ENCODE measurements around the gene TSHZ2.
A peak's percentile ranks its signal among the peaks of the same experiment; 100 is the strongest.

Gene TSHZ2

DNA sequence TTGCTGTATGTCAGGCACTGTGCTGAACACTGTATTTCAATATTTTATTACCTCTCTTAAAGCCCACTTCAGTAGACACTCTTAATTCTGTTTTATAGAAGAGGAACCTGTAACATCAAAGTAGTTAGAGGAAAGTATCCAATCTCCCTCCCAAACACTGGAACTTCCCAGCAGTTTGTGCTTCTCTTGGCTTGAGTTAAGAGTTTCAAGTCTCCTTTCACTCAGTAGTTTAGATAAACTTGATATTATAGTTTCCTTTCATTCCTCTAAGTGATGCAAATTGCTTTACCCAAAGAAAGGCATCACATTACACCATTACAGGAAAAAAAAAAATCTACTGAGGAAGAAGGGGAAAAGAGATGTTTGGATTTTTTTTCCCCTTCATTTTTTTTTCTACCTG, 164.3 kb downstream of the TSHZ2 start:
- TF ChIP-seq, protein P1, sequence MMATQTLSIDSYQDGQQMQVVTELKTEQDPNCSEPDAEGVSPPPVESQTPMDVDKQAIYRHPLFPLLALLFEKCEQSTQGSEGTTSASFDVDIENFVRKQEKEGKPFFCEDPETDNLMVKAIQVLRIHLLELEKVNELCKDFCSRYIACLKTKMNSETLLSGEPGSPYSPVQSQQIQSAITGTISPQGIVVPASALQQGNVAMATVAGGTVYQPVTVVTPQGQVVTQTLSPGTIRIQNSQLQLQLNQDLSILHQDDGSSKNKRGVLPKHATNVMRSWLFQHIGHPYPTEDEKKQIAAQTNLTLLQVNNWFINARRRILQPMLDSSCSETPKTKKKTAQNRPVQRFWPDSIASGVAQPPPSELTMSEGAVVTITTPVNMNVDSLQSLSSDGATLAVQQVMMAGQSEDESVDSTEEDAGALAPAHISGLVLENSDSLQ (IDR thresholded peaks at IDR 0.05), result no peak
- TF ChIP-seq HDGF (IDR thresholded peaks at IDR 0.05; ENCODE audit: borderline replicate concordance), result no peak
- no peak for TF ChIP-seq ARNT (IDR thresholded peaks at IDR 0.05)
- TF ChIP-seq SUZ12 (IDR thresholded peaks at IDR 0.05), result no peak
- TF ChIP-seq TARDBP (IDR thresholded peaks at IDR 0.05), result no peak
- TF ChIP-seq FOXM1 (IDR thresholded peaks at IDR 0.05; ENCODE audit: borderline replicate concordance), result no peak
- TF ChIP-seq FOXA1 (IDR thresholded peaks at IDR 0.05), result no peak
- TF ChIP-seq L3MBTL2 (conservative IDR thresholded peaks at IDR 0.05), result no peak
- TF ChIP-seq CTBP1 (IDR thresholded peaks at IDR 0.05; ENCODE audit: borderline replicate concordance), result no peak
- TF ChIP-seq FOXK2 (IDR thresholded peaks at IDR 0.05), result no peak
- no peak for TF ChIP-seq ELF4 (IDR thresholded peaks at IDR 0.05)
- no peak for TF ChIP-seq BHLHE40 (IDR thresholded peaks at IDR 0.05; ENCODE audit: borderline replicate concordance)
- TF ChIP-seq NFRKB (IDR thresholded peaks at IDR 0.05), result no peak
- no peak for TF ChIP-seq ZNF384 (IDR thresholded peaks at IDR 0.05)
- TF ChIP-seq SP1 (IDR thresholded peaks at IDR 0.05), result no peak
- no peak for TF ChIP-seq LEF1 (IDR thresholded peaks at IDR 0.05; ENCODE audit: borderline replicate concordance)
- no peak for DNase-seq (ENCODE audit: extremely low spot score)
- CTCF ChIA-PET, result no interaction called here
- POLR2A ChIA-PET, result no interaction called here

DNA sequence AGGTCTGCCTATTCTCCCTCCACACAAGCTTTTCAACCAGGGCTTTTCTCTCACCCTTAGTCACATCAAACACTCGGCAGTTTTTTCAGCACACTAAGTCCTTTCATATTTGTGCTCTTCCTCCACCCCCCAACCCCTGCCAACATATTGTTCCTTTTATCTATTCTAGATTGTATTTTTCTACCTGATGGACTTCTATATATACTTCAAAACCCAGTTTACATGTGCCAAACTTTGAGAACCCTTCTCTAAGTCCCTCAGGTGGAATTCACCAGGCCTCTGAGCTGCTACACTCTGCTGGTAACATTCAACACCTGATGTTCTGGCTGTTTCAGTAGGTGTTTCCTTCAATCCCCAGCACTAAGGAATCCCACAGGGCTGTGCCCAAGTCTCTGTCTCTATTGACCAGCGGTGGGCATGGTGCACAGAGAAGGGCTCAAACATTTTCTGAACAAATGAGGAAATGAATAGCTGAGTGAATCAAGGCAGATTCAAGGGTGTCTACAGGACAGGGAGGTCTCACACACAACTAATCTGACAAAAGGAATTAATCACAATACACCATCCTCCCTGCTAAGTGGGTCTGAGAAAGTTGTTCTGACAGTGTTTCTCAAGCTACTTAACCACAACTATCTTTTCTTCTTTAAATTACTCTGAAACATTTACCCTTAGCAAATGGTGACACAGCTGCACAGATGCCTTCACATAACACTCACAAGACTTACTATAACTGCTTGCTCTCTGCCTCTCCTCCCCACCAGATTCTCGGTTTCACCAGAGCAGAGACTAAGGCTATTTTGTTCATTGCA, 166.5 kb downstream of the TSHZ2 start:
- ChIA-PET CTCF (no interaction called here), POLR2A (no interaction called here)
- TF ChIP-seq FOXA1 (IDR thresholded peaks at IDR 0.05) (no peak), NFRKB (IDR thresholded peaks at IDR 0.05) (no peak), TARDBP (IDR thresholded peaks at IDR 0.05) (no peak), SUZ12 (IDR thresholded peaks at IDR 0.05) (no peak), ELF4 (IDR thresholded peaks at IDR 0.05) (no peak), FOXM1 (IDR thresholded peaks at IDR 0.05; ENCODE audit: borderline replicate concordance) (no peak), ZNF384 (IDR thresholded peaks at IDR 0.05) (no peak), HDGF (IDR thresholded peaks at IDR 0.05; ENCODE audit: borderline replicate concordance) (no peak), BHLHE40 (IDR thresholded peaks at IDR 0.05; ENCODE audit: borderline replicate concordance) (no peak), FOXK2 (IDR thresholded peaks at IDR 0.05) (no peak), CTBP1 (IDR thresholded peaks at IDR 0.05; ENCODE audit: borderline replicate concordance) (no peak), L3MBTL2 (conservative IDR thresholded peaks at IDR 0.05) (no peak), ARNT (IDR thresholded peaks at IDR 0.05) (no peak), SP1 (IDR thresholded peaks at IDR 0.05) (no peak), LEF1 (IDR thresholded peaks at IDR 0.05; ENCODE audit: borderline replicate concordance) (no peak)
- TF ChIP-seq, protein P1 (IDR thresholded peaks at IDR 0.05), result no peak
- no peak for DNase-seq (ENCODE audit: extremely low spot score)

DNA sequence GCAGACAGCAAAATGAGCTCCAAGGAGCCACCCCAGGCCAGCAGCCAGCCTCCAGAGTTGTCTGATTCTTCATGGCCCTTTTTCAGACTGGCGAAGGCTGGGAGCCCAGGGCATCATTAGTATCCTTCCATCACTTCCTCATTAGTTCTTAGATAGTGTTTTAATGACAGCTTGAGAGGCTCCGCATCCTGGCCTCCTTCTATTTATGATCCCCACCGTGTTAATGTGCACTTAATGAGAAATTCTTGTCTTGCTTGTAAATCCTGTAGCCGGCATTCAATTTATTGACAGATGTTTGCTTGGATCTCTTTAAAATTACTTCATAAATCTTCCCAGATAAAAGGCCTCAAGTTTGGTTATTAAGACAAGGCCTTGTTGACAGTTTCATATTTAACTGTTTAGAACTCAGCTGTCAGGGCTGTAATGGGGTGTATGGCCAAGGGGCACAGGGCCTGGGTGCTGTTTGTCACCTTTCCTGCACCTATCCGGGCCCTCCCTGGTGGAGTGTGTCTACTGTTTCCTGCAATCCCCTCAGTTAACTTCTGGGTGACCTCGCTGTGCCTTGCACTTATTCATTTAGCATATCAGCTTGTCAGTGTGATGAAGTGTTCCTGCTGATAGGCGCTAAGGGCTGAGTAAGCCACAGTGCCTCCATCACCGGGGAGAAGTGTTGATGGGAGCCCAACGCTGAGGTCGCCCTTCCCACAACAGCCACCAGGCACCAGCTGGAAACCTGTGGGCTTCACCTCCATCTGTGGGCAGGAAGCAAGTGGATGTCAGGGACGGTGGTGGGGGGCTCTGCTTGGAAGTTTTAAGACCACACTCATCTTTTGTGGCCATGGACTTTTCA, 169.3 kb downstream of the TSHZ2 start:
- CTCF ChIA-PET, result no interaction called here
- POLR2A ChIA-PET, result no interaction called here
- TF ChIP-seq ARNT (IDR thresholded peaks at IDR 0.05) (no peak), L3MBTL2 (conservative IDR thresholded peaks at IDR 0.05) (no peak), FOXK2 (IDR thresholded peaks at IDR 0.05) (no peak), SP1 (IDR thresholded peaks at IDR 0.05) (no peak), BHLHE40 (IDR thresholded peaks at IDR 0.05; ENCODE audit: borderline replicate concordance) (no peak), HDGF (IDR thresholded peaks at IDR 0.05; ENCODE audit: borderline replicate concordance) (no peak)
- TF ChIP-seq, protein P1 (IDR thresholded peaks at IDR 0.05), result no peak
- no peak for DNase-seq (ENCODE audit: extremely low spot score)

DNA sequence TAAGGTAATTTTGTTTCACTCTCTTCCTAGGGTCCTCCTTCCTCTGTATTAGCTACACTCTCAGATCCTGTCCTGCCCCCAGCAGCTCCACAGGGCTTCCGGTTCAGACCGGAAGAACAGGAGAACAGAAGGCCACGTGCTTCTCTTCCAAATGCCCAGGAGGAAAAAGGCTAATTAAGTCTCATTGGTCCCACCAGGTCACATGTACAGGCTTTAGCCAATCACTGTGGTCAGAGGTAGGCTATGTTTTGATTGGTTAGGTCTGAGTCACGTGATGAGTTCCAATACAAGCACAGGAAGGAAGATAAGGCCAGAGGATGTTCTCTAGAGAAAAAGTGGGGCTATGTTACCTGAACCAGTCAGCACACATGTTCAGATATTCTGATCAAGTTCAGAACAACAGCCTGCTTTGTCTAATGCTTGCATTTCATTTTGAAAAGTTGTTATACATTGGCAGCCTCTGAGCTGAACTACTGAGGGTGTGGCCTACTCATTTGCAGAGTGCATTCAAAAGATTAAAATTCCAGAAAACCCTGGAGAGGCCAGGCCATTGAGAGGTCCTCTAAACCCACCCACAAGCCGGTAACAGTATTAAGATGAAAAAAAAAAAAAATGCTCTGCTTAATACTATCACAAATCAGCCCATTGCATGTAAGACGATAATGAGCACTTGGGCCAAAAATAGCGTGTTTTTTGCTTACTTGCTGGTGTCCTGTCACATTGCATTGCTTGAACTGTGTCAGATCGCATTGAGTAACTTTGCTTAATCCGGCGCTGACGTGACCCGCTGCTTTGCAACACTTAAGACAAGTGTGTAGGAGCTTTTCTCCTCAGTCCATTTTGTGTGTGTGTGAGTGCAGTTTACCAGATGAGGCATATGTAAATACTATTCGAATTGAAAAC, 170.3 kb downstream of the TSHZ2 start:
- TF ChIP-seq, protein P1 (IDR thresholded peaks at IDR 0.05), result no peak
- TF ChIP-seq BHLHE40 (IDR thresholded peaks at IDR 0.05; ENCODE audit: borderline replicate concordance) (no peak), ZNF384 (IDR thresholded peaks at IDR 0.05) (no peak), FOXK2 (IDR thresholded peaks at IDR 0.05) (no peak), NFRKB (IDR thresholded peaks at IDR 0.05) (no peak), SP1 (IDR thresholded peaks at IDR 0.05) (no peak), HDGF (IDR thresholded peaks at IDR 0.05; ENCODE audit: borderline replicate concordance) (no peak), L3MBTL2 (conservative IDR thresholded peaks at IDR 0.05) (0 out of 2 replicates have a peak, but pooled peaks have one; percentile 23)
- ChIA-PET POLR2A (no interaction called here), CTCF (no interaction called here)
- DNase-seq (ENCODE audit: extremely low spot score), result no peak

All from HEK293T (cell line).